HG03175 (cell line): ENCODE measurements around the gene DOK4.

Source experiments
- ATAC-seq: cut with Tn5 transposase; IDR thresholded peaks from one replicate; pipeline ENCODE4 v1.9.1; 2021; ENCODE audit warnings: mild to moderate bottlenecking, moderate library complexity; ENCODE audit not compliant: unreplicated experiment

The DOK4 gene

GRCh38 chr16:57485916-57486857 is at the start of gene DOK4:
Gene DOK4, minus strand, starts transcription at chr16:57486493. Its CDS starts 6,986 bp downstream, at chr16:57479507.
- ATAC-seq: peak; percentile 69

GRCh38 chr16:57535680-57536305 is 49.5 kb upstream of the DOK4 start:
- ATAC-seq: peak; percentile 58

GRCh38 chr16:57534881-57535658 is 48.8 kb upstream of the DOK4 start:
- no peak for ATAC-seq

GRCh38 chr16:57534337-57534880 is 48.1 kb upstream of the DOK4 start:
- ATAC-seq: no peak

- ATAC-seq: no peak
These were observed 47.4 kb upstream of the DOK4 start for GRCh38 chr16:57533431-57534336.

GRCh38 chr16:57532266-57532625 is 46.0 kb upstream of the DOK4 start:
- ATAC-seq: no peak

GRCh38 chr16:57531635-57532265 is 45.5 kb upstream of the DOK4 start:
- no peak for ATAC-seq

GRCh38 chr16:57531253-57531575 is 44.9 kb upstream of the DOK4 start:
- no peak for ATAC-seq

- ATAC-seq: no peak
These were observed 44.4 kb upstream of the DOK4 start for GRCh38 chr16:57530522-57531252.

- ATAC-seq: peak; percentile 85
These were observed 43.8 kb upstream of the DOK4 start for GRCh38 chr16:57530104-57530521.

GRCh38 chr16:57529391-57530103 is 43.3 kb upstream of the DOK4 start:
- ATAC-seq: peak; percentile 26

- ATAC-seq: no peak
These were observed 42.5 kb upstream of the DOK4 start for GRCh38 chr16:57528499-57529390.

- no peak for ATAC-seq
These were observed 41.5 kb upstream of the DOK4 start for GRCh38 chr16:57527610-57528360.

GRCh38 chr16:57527027-57527426 is 40.7 kb upstream of the DOK4 start:
- ATAC-seq: no peak

- ATAC-seq: no peak
These were observed 40.2 kb upstream of the DOK4 start for GRCh38 chr16:57526498-57526897.

GRCh38 chr16:57525761-57526160 is 39.5 kb upstream of the DOK4 start:
- no peak for ATAC-seq

- no peak for ATAC-seq
These were observed 36.7 kb upstream of the DOK4 start for GRCh38 chr16:57522960-57523359.
